Measurements from ENCODE around the gene ADARB2.

- TF ChIP-seq CTCF (conservative IDR thresholded peaks at IDR 0.05 in 1 of 2, IDR thresholded peaks at IDR 0.05 in 1 of 2; ENCODE audit: low read depth in 1 of 2, low read length in 2 of 2) (no peak), EZH2 (IDR thresholded peaks at IDR 0.05; ENCODE audit: low read length, missing control alignments) (no peak)
These were observed 580.8 kb downstream of the ADARB2 start for GRCh38 chr10:1156616-1156886.
